ENCODE data around the gene SPATA32.

DNA sequence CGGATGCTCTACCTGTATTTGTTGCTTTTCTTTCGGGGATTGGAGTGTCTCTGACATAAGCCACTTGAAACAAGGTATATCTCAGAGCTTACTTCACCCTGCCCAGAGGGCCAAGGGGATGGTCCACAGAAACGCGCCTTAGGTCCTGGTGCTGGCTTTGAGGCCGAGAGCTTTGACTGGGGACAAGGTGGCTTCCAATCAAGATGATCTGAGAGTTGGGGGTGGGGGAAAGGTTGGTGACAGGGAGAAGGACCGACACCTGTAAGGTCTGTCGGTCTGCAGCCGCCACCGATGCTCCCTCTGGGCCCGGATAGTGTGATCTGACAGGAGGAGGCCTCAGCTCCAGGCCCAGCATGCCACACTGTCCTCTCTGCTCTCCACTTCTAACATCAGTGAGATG lies 21.8 kb upstream of the SPATA32 start:
- no peak for TF ChIP-seq POLR2AphosphoS5 (IDR thresholded peaks at IDR 0.05; ENCODE audit: low read depth, low read length)
- TF ChIP-seq SIN3A (IDR thresholded peaks at IDR 0.05; ENCODE audit: borderline replicate concordance, insufficient read depth, low read length), result no peak
- TF ChIP-seq, protein P1, sequence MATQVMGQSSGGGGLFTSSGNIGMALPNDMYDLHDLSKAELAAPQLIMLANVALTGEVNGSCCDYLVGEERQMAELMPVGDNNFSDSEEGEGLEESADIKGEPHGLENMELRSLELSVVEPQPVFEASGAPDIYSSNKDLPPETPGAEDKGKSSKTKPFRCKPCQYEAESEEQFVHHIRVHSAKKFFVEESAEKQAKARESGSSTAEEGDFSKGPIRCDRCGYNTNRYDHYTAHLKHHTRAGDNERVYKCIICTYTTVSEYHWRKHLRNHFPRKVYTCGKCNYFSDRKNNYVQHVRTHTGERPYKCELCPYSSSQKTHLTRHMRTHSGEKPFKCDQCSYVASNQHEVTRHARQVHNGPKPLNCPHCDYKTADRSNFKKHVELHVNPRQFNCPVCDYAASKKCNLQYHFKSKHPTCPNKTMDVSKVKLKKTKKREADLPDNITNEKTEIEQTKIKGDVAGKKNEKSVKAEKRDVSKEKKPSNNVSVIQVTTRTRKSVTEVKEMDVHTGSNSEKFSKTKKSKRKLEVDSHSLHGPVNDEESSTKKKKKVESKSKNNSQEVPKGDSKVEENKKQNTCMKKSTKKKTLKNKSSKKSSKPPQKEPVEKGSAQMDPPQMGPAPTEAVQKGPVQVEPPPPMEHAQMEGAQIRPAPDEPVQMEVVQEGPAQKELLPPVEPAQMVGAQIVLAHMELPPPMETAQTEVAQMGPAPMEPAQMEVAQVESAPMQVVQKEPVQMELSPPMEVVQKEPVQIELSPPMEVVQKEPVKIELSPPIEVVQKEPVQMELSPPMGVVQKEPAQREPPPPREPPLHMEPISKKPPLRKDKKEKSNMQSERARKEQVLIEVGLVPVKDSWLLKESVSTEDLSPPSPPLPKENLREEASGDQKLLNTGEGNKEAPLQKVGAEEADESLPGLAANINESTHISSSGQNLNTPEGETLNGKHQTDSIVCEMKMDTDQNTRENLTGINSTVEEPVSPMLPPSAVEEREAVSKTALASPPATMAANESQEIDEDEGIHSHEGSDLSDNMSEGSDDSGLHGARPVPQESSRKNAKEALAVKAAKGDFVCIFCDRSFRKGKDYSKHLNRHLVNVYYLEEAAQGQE (IDR thresholded peaks at IDR 0.05; ENCODE audit: insufficient read depth in 1 of 2, low read depth in 2 of 2, low read length in 2 of 2), result no peak
- no peak for TF ChIP-seq TAF1 (IDR thresholded peaks at IDR 0.05; ENCODE audit: borderline replicate concordance, insufficient read depth, low read length)
- TF ChIP-seq FOXP2 (optimal IDR thresholded peaks at IDR 0.05; ENCODE audit: borderline replicate concordance, extremely low read depth, extremely low read length, insufficient read depth), result no peak

Data from PFSK-1 (cell line).